ENCODE results near the gene CADPS. TPM values are rescaled to one million over a fixed set of nuclear protein-coding genes. Genes with fewer than 3 reads are reported as not detected.

CADPS gene
- total RNA-seq, 1 experiment from 2014 or later = 5.2 TPM

DNA sequence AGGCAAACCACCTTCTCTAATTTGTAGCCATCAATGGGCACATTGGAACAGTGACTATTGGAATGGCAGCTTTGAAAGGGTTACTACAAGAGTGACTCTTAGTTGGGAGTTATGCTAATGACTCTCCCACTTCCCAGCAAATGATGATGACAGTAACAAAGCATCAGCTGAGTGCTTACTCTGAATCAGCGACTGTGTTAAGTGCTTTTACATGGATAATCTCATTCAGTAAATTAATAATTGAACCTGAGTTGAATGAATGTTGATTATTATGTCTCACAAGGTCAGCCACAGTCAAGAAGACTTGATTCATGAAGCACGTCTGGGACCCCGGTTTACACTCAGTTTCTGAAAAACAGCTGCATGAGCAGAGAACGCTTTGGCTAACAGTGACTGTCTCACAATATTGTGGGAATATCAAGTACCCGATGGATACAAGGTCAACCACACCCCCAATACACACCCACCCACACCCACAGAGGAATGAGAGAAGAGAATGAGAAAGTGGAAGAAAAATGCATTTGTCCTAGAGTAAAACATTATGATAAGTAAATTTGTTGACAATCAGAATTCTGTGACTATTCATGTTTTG, 259.9 kb downstream of the CADPS start:
- Histone ChIP-seq H3K27me3 (ENCODE audit: control insufficient read depth, insufficient read depth, low read length) (no peaks in the 10 kb centered on the region), H3K4me3 (ENCODE audit: insufficient read depth, low read depth, low read length) (no peak overlapping the region), H3K36me3 (replicated peaks; ENCODE audit: control insufficient read depth, insufficient read depth, low read length) (no peaks in the 10 kb centered on the region)
- no peak for DNase-seq

DNA sequence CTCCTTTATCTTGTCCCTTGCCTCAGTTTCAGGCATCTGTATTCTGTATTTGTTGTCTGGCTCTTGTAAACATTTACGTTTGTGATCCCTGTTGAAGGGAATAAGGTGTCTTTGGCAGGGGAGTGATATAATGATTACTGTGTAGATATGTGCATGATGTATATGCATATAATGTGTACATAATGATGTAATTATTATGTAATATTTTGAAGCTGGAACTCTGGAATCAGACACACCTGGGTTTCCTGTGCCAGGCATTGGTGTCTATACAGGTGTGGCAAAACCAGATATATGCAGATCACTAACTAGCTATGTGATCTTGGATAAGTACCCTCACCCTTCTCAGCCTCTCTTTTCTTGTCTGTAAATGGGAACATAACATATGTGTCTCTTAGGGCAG, 260.7 kb downstream of the CADPS start:
- Histone ChIP-seq H3K27me3 (ENCODE audit: control insufficient read depth, insufficient read depth, low read length) (no peaks in the 10 kb centered on the region), H3K36me3 (replicated peaks; ENCODE audit: control insufficient read depth, insufficient read depth, low read length) (no peaks in the 10 kb centered on the region), H3K4me3 (ENCODE audit: insufficient read depth, low read depth, low read length) (no peak overlapping the region)
- no peak for DNase-seq

DNA sequence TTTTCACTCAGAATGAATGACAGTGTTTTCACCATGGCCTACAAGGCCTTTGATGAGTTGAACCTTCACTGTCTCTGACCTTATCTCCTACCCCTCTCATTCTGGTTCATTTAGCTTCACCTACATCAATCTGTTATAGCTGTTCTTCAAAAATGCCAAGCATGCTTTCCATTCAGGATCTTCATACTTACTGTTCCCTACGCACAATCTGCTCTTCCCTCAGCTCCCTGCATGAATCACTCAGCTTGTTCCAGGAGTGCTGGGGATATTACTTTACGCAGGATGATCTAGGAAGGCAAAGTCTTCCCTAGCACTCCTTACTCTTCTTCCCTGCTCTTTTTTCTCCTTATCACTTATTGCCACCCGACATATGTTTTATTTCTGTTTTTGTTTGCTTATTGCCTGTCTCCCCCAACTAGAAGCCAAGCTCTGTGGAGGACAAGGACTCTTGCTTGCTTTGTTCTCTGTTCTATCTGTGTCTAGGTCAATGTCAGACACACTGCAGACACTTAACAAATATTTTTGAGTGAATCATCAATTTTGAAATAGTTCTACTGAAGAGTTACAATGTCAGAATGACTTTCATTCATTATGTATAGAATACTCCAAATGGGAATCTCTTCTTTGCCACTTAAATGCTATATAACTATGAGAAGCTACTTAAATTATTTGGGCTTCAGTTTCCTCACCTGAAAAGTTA, 263.5 kb downstream of the CADPS start:
- DNase-seq = no peak
- Histone ChIP-seq H3K4me3 (ENCODE audit: insufficient read depth, low read depth, low read length) (no peak overlapping the region), H3K27me3 (ENCODE audit: control insufficient read depth, insufficient read depth, low read length) (no peaks in the 10 kb centered on the region), H3K36me3 (replicated peaks; ENCODE audit: control insufficient read depth, insufficient read depth, low read length) (no peaks in the 10 kb centered on the region)

DNA sequence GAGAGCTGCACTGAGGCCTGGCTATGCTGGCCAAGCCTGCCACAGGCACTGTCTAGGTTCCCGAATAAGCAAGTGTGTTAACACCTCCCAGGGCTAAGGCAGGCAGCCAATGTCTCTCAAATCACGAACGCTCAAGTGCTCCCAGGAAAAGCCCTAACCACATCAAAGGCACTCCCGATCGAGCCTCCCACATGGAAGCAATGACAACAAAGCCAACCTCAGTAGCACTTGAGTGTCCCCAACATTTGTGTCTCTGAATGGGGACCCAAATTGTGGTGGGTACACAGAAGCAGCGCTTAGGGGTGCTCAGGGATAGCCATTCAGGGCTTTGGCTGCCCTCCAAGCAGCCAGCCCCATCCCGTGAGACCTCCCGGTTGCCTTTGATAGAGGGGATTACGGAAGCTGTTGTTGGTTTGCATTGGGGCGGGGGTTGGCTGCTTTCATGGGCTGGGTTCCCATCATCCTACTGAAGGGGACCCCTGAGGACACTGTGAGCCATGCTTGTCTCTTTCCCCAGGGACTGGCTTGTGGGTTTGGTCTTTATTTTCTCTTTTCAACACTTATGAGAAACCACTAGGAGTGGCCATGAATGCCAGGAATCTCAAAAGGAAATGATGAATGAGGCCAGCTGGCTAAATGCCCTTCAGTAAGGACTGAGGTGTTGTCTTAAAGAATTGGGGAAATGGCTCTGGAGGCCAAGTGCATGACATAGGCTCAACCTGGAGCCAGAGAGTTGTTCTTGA, 267.8 kb downstream of the CADPS start:
- H3K27me3 ChIP-seq (ENCODE audit: control insufficient read depth, insufficient read depth, low read length) = no peaks in the 10 kb centered on the region
- no peak for DNase-seq

DNA sequence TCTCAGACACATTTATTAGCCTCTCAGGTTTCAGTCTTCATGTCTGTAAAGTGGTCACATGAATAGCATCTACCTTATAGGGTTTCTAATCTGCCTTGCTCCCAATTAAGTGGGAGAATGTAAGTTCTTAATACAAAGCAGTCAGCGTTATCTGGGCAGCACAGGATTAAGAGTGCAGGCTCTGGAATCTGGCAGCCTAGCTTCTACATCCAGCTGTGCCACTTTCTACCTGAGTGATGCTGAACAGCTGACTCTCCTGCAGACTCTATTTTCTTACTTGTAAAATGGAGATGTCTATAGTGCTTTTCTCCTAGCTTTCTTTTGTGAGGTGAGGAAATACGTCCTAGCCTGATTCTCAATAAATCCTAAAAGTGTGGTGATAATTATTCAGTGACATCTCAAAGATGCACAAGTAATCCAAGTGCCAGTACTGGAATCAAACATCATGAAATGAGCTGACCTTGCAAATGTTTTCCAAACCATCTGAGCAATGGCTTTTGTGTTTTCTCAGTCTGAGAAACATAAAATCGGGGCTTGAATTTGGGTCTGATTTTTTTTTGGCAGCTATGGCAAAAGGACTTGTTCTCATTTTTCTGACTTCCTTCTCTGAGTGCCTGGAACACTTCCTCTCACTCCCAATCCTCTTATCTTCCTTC, 269.7 kb downstream of the CADPS start:
- DNase-seq = no peak
- Histone ChIP-seq H3K27me3 (ENCODE audit: control insufficient read depth, insufficient read depth, low read length) (no peaks in the 10 kb centered on the region), H3K36me3 (replicated peaks; ENCODE audit: control insufficient read depth, insufficient read depth, low read length) (no peaks in the 10 kb centered on the region), H3K4me3 (ENCODE audit: insufficient read depth, low read depth, low read length) (no peak overlapping the region)

More for the DNA sequence above, 267.8 kb downstream of the CADPS start:
- Histone ChIP-seq H3K4me3 (ENCODE audit: insufficient read depth, low read depth, low read length) (no peak overlapping the region), H3K36me3 (replicated peaks; ENCODE audit: control insufficient read depth, insufficient read depth, low read length) (no peaks in the 10 kb centered on the region)

DNA sequence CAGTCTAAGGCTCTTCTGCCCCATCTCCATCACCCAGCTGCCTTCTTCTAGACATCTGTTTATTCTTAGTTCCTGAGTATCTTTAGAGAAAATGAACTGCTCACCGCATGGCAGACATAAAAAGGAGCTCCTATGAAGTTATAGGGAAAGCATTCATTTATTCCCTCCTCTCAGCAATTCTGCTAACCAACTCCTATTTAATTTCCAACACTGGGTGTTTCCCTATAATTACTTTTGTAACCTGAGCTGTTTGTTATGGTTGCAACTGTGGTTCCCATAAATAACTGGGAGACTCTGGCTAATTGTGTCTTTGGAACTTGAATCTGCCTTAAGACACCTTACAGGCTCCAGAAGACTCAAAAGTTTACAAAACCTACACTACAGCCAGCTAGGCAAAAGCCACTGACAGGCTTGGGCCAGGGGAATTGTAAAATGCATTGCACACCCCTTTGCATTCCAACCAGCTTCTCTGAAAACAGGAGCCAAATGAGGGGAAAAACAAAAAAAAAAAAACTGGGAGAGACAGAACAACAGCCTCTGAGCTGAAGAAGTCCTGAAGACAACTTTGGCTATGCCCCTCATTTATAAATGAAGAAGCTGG, 270.4 kb downstream of the CADPS start:
- no peak overlapping the region for H3K4me3 ChIP-seq (ENCODE audit: insufficient read depth, low read depth, low read length)
- DNase-seq = no peak
- H3K27me3 ChIP-seq (ENCODE audit: control insufficient read depth, insufficient read depth, low read length) = no peaks in the 10 kb centered on the region
- no peaks in the 10 kb centered on the region for H3K36me3 ChIP-seq (replicated peaks; ENCODE audit: control insufficient read depth, insufficient read depth, low read length)

DNA sequence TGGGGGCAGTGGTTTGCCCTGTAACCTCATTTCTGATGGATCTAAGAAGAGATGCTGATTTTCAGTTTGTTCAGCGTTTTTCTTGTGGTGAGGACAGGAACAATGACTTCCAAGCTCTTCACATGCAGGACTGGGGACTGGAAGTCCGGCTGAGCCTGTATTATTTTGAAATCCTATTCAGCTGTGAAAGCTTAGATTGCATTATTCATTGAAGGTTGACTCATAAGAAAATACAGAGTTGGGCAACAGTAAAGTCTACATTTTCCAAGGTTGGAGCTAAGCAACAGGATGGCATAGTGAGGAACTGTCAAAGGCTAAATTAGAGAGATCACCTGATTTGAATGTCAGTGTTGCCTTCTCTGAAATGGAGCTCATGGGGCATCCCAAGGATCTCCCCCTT, 270.9 kb downstream of the CADPS start:
- no peak for DNase-seq
- Histone ChIP-seq H3K36me3 (replicated peaks; ENCODE audit: control insufficient read depth, insufficient read depth, low read length) (no peaks in the 10 kb centered on the region), H3K4me3 (ENCODE audit: insufficient read depth, low read depth, low read length) (no peak overlapping the region), H3K27me3 (ENCODE audit: control insufficient read depth, insufficient read depth, low read length) (no peaks in the 10 kb centered on the region)

DNA sequence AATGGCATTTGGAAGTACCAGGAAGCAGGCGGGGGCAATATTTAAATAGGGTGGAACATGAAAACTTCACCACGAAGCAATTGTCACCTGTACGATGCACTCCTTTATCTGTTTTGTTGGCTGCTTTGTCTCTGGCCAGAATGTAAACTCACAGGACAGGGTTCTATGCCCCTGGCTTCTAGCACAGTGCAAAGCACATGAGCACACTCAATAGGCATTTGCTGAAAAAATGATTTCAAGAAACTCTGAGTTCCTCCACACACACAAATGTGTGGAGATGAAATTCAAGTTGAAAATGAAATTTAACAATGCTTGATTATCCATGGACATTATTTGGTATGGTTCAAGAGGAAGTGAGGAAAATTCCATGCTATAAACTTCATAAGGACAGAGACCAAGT, 272.2 kb downstream of the CADPS start:
- DNase-seq = no peak
- no peaks in the 10 kb centered on the region for H3K27me3 ChIP-seq (ENCODE audit: control insufficient read depth, insufficient read depth, low read length)
- H3K4me3 ChIP-seq (ENCODE audit: insufficient read depth, low read depth, low read length) = no peak overlapping the region
- no peaks in the 10 kb centered on the region for H3K36me3 ChIP-seq (replicated peaks; ENCODE audit: control insufficient read depth, insufficient read depth, low read length)

DNA sequence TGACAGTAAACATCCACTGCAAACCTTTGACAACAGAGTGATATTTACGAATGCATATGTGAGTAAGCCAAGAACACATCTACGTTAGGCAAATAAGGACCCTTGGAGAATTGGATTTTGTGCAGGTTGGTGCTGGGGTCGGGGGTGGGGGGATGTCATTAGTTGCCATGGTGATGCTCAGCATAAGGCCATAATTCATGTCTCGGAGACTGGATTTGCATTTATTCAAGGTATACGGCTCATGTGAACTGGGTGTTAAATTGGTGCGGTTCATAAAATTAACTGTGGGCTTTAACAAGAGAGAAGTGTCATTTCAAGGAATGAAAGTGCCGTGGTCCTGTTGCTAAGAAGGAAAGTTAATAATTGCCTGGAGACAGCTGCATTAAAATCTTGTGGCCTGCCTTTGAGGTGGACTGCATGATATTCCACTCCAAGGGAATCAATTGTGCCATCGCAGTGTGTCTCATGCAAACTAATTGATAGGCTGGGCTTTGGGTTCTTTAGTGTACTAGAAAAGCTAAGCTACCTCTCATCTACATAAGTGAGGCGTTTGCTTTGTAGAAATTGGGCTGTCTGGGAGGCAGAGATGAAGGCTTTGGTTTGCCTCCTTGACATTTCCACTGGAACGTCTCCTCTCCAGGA, 273.0 kb downstream of the CADPS start:
- Histone ChIP-seq H3K27me3 (ENCODE audit: control insufficient read depth, insufficient read depth, low read length) (no peaks in the 10 kb centered on the region), H3K4me3 (ENCODE audit: insufficient read depth, low read depth, low read length) (no peak overlapping the region), H3K36me3 (replicated peaks; ENCODE audit: control insufficient read depth, insufficient read depth, low read length) (no peaks in the 10 kb centered on the region)
- no peak for DNase-seq

DNA sequence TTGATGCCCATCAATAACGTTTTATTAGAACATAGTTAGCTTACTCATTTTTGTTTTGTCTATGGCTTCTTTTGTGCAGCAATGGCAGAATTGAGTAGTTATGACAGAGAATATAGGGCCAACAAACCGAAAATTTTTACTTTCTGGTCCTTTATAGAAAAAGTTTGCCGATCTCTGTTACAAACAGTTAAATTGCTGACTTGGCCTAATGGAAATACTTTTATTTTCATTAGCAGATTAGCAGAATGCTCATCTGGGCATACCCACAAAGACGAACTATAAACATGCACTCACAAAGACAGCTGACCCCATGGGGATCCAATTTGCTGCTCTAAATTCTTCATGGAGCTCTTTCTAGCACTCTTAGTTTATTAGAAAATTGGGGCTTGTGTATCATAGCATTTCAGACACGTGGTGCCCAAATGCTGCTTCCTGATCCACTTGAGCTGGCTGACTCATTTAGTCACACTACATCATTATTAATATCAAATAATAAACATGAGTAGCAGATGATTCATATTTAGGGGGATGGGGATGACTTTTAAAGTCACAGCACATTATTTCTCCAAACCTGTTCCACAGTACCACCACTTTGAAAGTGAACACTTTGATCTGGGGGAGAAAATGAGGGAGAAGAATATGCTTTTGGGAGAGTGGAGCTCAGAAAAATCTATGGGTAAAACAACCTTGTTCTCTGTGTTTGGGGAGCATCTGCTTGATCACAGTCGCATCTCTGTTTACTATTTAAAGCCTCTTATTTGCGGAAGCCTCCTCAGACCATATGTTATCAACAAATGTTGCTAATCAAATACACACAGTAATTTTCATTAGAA, 273.8 kb downstream of the CADPS start:
- no peak for DNase-seq
- H3K27me3 ChIP-seq (ENCODE audit: control insufficient read depth, insufficient read depth, low read length) = no peaks in the 10 kb centered on the region
- no peaks in the 10 kb centered on the region for H3K36me3 ChIP-seq (replicated peaks; ENCODE audit: control insufficient read depth, insufficient read depth, low read length)
- H3K4me3 ChIP-seq (ENCODE audit: insufficient read depth, low read depth, low read length) = no peak overlapping the region

DNA sequence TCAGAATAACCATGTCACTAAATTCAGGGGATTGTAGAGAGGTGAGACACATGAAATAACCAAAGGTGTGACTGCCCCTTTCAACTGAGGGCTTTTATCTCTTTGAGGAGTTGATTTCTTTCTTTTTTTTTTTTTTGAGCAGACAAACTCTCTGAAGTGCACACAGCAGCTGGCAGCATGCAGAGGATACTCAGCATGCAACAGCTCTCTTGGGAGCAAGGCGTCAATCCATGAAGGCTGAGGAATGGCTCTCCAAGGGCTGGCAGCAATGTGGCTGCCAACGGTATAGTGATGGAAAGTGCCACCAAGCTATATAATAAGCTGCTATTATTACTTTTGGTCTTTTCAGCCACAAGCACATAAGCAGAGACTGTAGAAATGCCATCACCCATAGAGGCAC, 275.2 kb downstream of the CADPS start:
- H3K27me3 ChIP-seq (ENCODE audit: control insufficient read depth, insufficient read depth, low read length) = no peaks in the 10 kb centered on the region
- DNase-seq = no peak
- no peak overlapping the region for H3K4me3 ChIP-seq (ENCODE audit: insufficient read depth, low read depth, low read length)
- H3K36me3 ChIP-seq (replicated peaks; ENCODE audit: control insufficient read depth, insufficient read depth, low read length) = no peaks in the 10 kb centered on the region

DNA sequence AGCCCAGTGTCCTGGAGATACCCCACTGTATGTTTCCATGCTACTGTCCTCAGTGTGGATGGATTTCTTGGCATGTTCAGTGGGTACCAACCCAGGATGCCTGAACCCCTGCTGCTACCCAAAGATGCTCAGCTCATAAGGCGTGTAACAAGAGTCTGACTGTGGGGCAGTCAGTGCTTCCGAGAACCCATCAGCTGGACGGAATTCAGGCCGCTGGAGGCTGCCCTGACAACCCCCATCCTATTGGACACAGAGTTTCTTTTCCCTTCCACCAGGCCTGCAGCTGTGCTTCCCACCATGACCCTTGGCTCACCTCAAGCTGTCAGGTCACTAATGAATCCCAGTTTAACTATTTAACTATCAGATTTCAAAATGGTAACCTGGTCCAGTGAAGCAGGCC, 277.7 kb downstream of the CADPS start:
- no peak for DNase-seq
- no peak overlapping the region for H3K4me3 ChIP-seq (ENCODE audit: insufficient read depth, low read depth, low read length)
- no peaks in the 10 kb centered on the region for H3K27me3 ChIP-seq (ENCODE audit: control insufficient read depth, insufficient read depth, low read length)
- no peaks in the 10 kb centered on the region for H3K36me3 ChIP-seq (replicated peaks; ENCODE audit: control insufficient read depth, insufficient read depth, low read length)

DNA sequence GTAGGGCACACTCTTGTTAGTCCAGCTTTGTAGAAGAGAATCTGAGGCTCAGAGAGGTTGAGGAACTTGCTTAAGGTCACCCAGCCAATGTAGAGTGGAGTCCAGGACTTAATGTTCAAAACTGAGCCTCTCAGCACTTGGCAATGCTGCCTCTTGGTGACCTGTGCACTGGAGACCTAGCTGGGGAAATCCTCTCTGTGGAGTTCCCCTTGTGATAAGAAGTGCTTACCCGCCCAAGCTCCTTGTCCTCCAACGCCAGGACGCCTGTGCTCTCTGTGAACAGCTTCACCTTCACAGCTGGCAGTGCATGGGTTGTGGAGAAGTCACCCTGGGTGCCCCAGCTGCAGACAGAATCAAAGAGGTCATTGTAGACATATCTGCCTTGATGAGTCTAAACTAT, 282.8 kb downstream of the CADPS start:
- no peak for DNase-seq
- H3K27me3 ChIP-seq (ENCODE audit: control insufficient read depth, insufficient read depth, low read length) = no peaks in the 10 kb centered on the region
- H3K36me3 ChIP-seq (replicated peaks; ENCODE audit: control insufficient read depth, insufficient read depth, low read length) = no peaks in the 10 kb centered on the region
- H3K4me3 ChIP-seq (ENCODE audit: insufficient read depth, low read depth, low read length) = no peak overlapping the region

Data from H7 (cell line).